ENCODE measurements around the gene ZP4. TPM values are rescaled to one million over a fixed set of nuclear protein-coding genes. Genes with fewer than 3 reads are reported as not detected.

The ZP4 gene
- total and polyA plus RNA-seq, 2 of the 8 experiments (the other 6 are each of a cell fraction or from before 2014, with no cell fraction given) = not detected

GRCh38 chr1:237868817-237869600 is 21.7 kb downstream of the ZP4 start (continued):
- no peak for TF ChIP-seq CHD7 (IDR thresholded peaks at IDR 0.05; ENCODE audit: insufficient replicate concordance, low read length)
